Measurements from ENCODE around the gene TMEM168. TPM values are rescaled to one million over a fixed set of nuclear protein-coding genes. Genes with fewer than 3 reads are reported as not detected.

The TMEM168 gene
- total RNA-seq, 1 experiment from 2014 or later = 13.9 TPM

DNA sequence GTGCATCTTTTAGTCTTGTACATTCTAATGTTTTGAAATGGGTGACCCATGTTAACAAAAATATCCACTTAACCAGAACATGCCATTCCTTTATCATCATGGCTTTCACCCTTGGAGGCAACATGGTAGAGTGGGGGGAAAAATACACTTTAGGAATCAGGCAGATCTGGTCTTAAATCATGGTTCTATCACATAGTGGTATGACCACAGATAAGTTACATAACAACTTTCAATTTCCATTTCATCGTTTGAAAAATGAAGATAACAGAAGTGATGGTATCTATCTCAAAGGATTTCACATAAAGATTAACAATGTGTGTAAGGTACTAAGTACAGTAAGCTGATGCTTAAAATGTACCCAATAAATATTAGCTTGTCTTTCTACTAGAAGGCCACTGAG lies 19.0 kb downstream of the TMEM168 start:
- H2AK5ac ChIP-seq (ENCODE audit: insufficient read length, low read length) = no peak overlapping the region
- H3K23ac ChIP-seq (ENCODE audit: insufficient read length, low read depth, low read length) = no peak overlapping the region
- H3K14ac ChIP-seq (ENCODE audit: insufficient read depth, low read length) = no peak overlapping the region
- H3K4ac ChIP-seq (ENCODE audit: low read depth, low read length) = no peak overlapping the region
- Mint-ChIP-seq H3K9me3 (no peaks in the 10 kb centered on the region), H3K4me1 (no peaks in the 10 kb centered on the region), H3K27me3 (ENCODE audit: low read depth) (no peaks in the 10 kb centered on the region), H3K36me3 (ENCODE audit: insufficient read depth in 1 of 3, low read depth in 3 of 3) (no peaks in the 10 kb centered on the region), H3K27ac (no peak overlapping the region; a peak in 1 of 7 replicates), H3K4me3 (no peak overlapping the region)
- no peak overlapping the region for H3K18ac ChIP-seq (ENCODE audit: insufficient read length, low read depth, low read length)
- H4K91ac ChIP-seq (ENCODE audit: insufficient read length, low read depth, low read length) = no peak overlapping the region
- H3K79me2 ChIP-seq (ENCODE audit: insufficient read depth, low read length) = no peaks in the 10 kb centered on the region
- no peak overlapping the region for H4K5ac ChIP-seq (ENCODE audit: insufficient read length, low read depth, low read length)
- no peak overlapping the region for H3K56ac ChIP-seq (ENCODE audit: insufficient read length, low read depth, low read length)
- H3T11ph ChIP-seq (ENCODE audit: low read length) = no peak overlapping the region
- no peaks in the 10 kb centered on the region for H3K79me1 ChIP-seq (ENCODE audit: insufficient read depth, low read depth, low read length, poor library complexity, severe bottlenecking)
- no peak overlapping the region for H2BK5ac ChIP-seq (ENCODE audit: insufficient read length, low read length)
- no peak for TF ChIP-seq CTCF (conservative IDR thresholded peaks at IDR 0.05)
- no peak overlapping the region for H2BK15ac ChIP-seq (ENCODE audit: low read depth, low read length)
- no peak overlapping the region for H2BK12ac ChIP-seq (ENCODE audit: insufficient read length, low read depth, low read length)
- H4K8ac ChIP-seq (replicated peaks; ENCODE audit: insufficient read length, low read depth, low read length) = no peak overlapping the region
- no peaks in the 10 kb centered on the region for H3K4me1 ChIP-seq (ENCODE audit: insufficient read depth, low read length)
- H3K23me2 ChIP-seq (ENCODE audit: insufficient read length, low read depth, low read length, poor library complexity, severe bottlenecking) = no peaks in the 10 kb centered on the region
- no peak overlapping the region for H2AFZ ChIP-seq (ENCODE audit: low read length)
- H2BK20ac ChIP-seq (ENCODE audit: low read depth, low read length, poor library complexity, severe bottlenecking) = no peak overlapping the region
- no peaks in the 10 kb centered on the region for H3K27me3 ChIP-seq (ENCODE audit: insufficient read depth, low read length)
- DNase-seq = no peak
- H3K9me3 ChIP-seq (ENCODE audit: control insufficient read depth, low read depth, low read length) = no peaks in the 10 kb centered on the region
- no peaks in the 10 kb centered on the region for H4K20me1 ChIP-seq (ENCODE audit: control insufficient read depth, insufficient read depth, insufficient read length)
- WGBS (ENCODE audit: extremely low coverage, insufficient read length, low lambda C conversion rate) = no CpG with 5 or more reads among the region's 1 CpG
- H2BK120ac ChIP-seq (ENCODE audit: low read depth, low read length, poor library complexity, severe bottlenecking) = no peak overlapping the region
- H3K27ac ChIP-seq (ENCODE audit: insufficient read length, low read depth, low read length) = no peak overlapping the region
- H3K9ac ChIP-seq (ENCODE audit: extremely low read depth, insufficient read length, low read length) = no peak overlapping the region
- no peak overlapping the region for H3K4me2 ChIP-seq (ENCODE audit: insufficient read depth, insufficient read length, low read length)
